Fibroblast of villous mesenchyme (primary cell): Measurements from ENCODE around the gene TRA2B. TPM values are rescaled to one million over a fixed set of nuclear protein-coding genes. Genes with fewer than 3 reads are reported as not detected.

Source experiments
- DNase-seq: peaks from one replicate; pipeline ENCODE4 v3.0.0-alpha.2; 2010; ENCODE audit warnings: low read depth
- H3K4me3 ChIP-seq: 2 replicates; pipeline ENCODE4 v1.5.1; 2011; ENCODE audit warnings: low read depth, mild to moderate bottlenecking, low read length
- CTCF ChIP-seq: IDR thresholded peaks from 2 replicates; pipeline ENCODE4 v1.5.1; 2012; ENCODE audit warnings: low read depth, mild to moderate bottlenecking, low read length; ENCODE audit not compliant: insufficient read depth
- total RNA-seq: library from RNA; depleted of rRNA; stranded (reverse); fragments of >200 nt; gene quantifications from 2 replicates; pipeline ENCODE4 v1.2.3, GENCODE V29; 2012

TRA2B gene
- total RNA-seq, 1 donor, result 182 TPM

GRCh38 chr3:185929192-185930151, 8.3 kb downstream of the TRA2B start:
- no peak for TF ChIP-seq CTCF
- DNase-seq, result no peak
- peak overlapping the region; percentile 22 for H3K4me3 ChIP-seq

- TF ChIP-seq CTCF, result no peak
- DNase-seq, result no peak
- H3K4me3 ChIP-seq, result peak overlapping the region; percentile 16
Measured at GRCh38 chr3:185928496-185928895, 9.3 kb downstream of the TRA2B start.

GRCh38 chr3:185927501-185928200, 10.2 kb downstream of the TRA2B start:
- no peak for TF ChIP-seq CTCF
- H3K4me3 ChIP-seq, result no peak overlapping the region
- DNase-seq, result no peak

- TF ChIP-seq CTCF, result no peak
- no peak for DNase-seq
- H3K4me3 ChIP-seq, result no peak overlapping the region
Measured at GRCh38 chr3:185926445-185926844, 11.4 kb downstream of the TRA2B start.

DNA sequence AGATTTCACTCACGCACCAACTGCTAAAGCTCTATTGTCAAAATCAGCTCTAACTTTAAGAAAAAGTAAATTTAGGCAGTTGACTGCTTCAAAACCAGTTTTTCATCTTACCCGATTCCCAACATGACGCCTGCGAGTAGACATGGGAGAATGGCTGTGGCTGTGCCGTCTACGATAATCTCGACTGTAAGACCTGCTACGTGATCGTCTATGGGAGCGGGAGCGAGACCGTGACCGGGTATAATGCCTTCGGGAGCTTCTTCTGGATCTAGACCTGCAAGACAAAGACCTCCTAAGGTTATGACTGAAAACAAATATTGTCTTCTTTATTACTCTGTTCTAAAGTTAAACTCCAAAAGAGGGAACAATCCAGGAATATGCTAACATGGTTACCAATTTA, 12.5 kb downstream of the TRA2B start:
- H3K4me3 ChIP-seq, result no peak overlapping the region
- no peak for DNase-seq
- TF ChIP-seq CTCF, result no peak

- H3K4me3 ChIP-seq, result no peak overlapping the region
- DNase-seq, result no peak
Measured at GRCh38 chr3:185924375-185924774, 13.4 kb downstream of the TRA2B start.

More at GRCh38 chr3:185924375-185924774, 13.4 kb downstream of the TRA2B start:
- TF ChIP-seq CTCF, result no peak
